Neural progenitor cell (in vitro differentiated cells): ENCODE data around the gene NUP58. TPM values are rescaled to one million over a fixed set of nuclear protein-coding genes. Genes with fewer than 3 reads are reported as not detected.
"Not testable (repeated sequence)": the region's sequence is repeated elsewhere in the genome, so short reads cannot be mapped to it uniquely, and the experiment has no call there.

Source experiments
- DNase-seq: peaks from one replicate; pipeline ENCODE4 v3.0.0-alpha.2; 2016; ENCODE audit warnings: low spot score
- H2AFZ ChIP-seq: fragments of 200-600 bp; sonication (generic); replicated peaks from 2 replicates; pipeline ENCODE4 v1.6.1; 2016; ENCODE audit warnings: antibody characterized with exemption
- H3F3A ChIP-seq: fragments of 200-600 bp; sonication (generic); 2 replicates; pipeline ENCODE4 v1.6.1; 2016; ENCODE audit warnings: antibody characterized with exemption, low read depth
- H3K27ac ChIP-seq: fragments of 200-600 bp; sonication (generic); 2 replicates; pipeline ENCODE4 v1.5.1; 2016; ENCODE audit warnings: mild to moderate bottlenecking
- H3K27me3 ChIP-seq: fragments of 200-600 bp; sonication (generic); 2 replicates; pipeline ENCODE4 v1.6.1; 2016; ENCODE audit warnings: mild to moderate bottlenecking, moderate library complexity
- H3K36me3 ChIP-seq: fragments of 200-600 bp; sonication (generic); 2 replicates; pipeline ENCODE4 v1.5.1; 2016
- H3K4me1 ChIP-seq: fragments of 200-600 bp; sonication (generic); 2 replicates; pipeline ENCODE4 v1.6.1; 2016; ENCODE audit warnings: mixed run types
- H3K4me2 ChIP-seq: fragments of 200-600 bp; sonication (generic); 2 replicates; pipeline ENCODE4 v1.6.1; 2016
- H3K4me3 ChIP-seq: fragments of 200-600 bp; sonication (generic); 2 replicates; pipeline ENCODE4 v1.5.1; 2016
- H3K79me2 ChIP-seq: fragments of 200-600 bp; sonication (generic); 2 replicates; pipeline ENCODE4 v1.6.1; 2016; ENCODE audit warnings: low read depth
- H3K9ac ChIP-seq: fragments of 200-600 bp; sonication (generic); 2 replicates; pipeline ENCODE4 v1.6.1; 2016
- H3K9me3 ChIP-seq: fragments of 200-600 bp; sonication (generic); 2 replicates; pipeline ENCODE4 v1.5.1; 2016; ENCODE audit warnings: low read depth
- H4K20me1 ChIP-seq: fragments of 200-600 bp; sonication (generic); 2 replicates; pipeline ENCODE4 v1.6.1; 2016; ENCODE audit warnings: low read depth
- H3K27ac Mint-ChIP-seq: 3 replicates; pipeline ENCODE4 v1.8.0; 2021; ENCODE audit warnings: mixed read lengths
- H3K27me3 Mint-ChIP-seq: 2 replicates; pipeline ENCODE4 v1.8.0; 2022; ENCODE audit warnings: low read depth, mild to moderate bottlenecking, inconsistent platforms, moderate library complexity, mixed read lengths; ENCODE audit not compliant: insufficient read depth
- H3K36me3 Mint-ChIP-seq: 3 replicates; pipeline ENCODE4 v1.8.0; 2021; ENCODE audit warnings: mixed read lengths
- H3K4me1 Mint-ChIP-seq: 3 replicates; pipeline ENCODE4 v1.8.0; 2021; ENCODE audit warnings: mixed read lengths
- H3K4me3 Mint-ChIP-seq: 3 replicates; pipeline ENCODE4 v1.8.0; 2021; ENCODE audit warnings: mild to moderate bottlenecking, moderate library complexity, mixed read lengths
- H3K9me3 Mint-ChIP-seq: 3 replicates; pipeline ENCODE4 v1.8.0; 2020; ENCODE audit warnings: mixed read lengths
- CTCF ChIP-seq: fragments of 200-600 bp; sonication (generic); IDR thresholded peaks from 2 replicates; pipeline ENCODE4 v1.5.1; 2017; ENCODE audit warnings: antibody characterized with exemption, mild to moderate bottlenecking
- EZH2 ChIP-seq: fragments of 200-600 bp; sonication (generic); IDR thresholded peaks from 2 replicates; pipeline ENCODE4 v1.6.1; 2017; ENCODE audit warnings: antibody characterized with exemption, mild to moderate bottlenecking, moderate library complexity
- EZH2phosphoT487 ChIP-seq: fragments of 200-600 bp; sonication (generic); IDR thresholded peaks from 2 replicates; pipeline ENCODE4 v1.6.1; 2017; ENCODE audit warnings: antibody characterized with exemption
- total RNA-seq: library from RNA; depleted of rRNA; stranded (reverse); fragments of >200 nt; gene quantifications from 2 replicates; pipeline ENCODE4 v1.2.3, GENCODE V29; 2015; ENCODE audit warnings: low replicate concordance

The NUP58 gene
- total RNA-seq, 1 donor from 2014 or later = 138 TPM

GRCh38 chr13:25310891-25311290 lies 9.5 kb downstream of the NUP58 start:
- no peaks in the 10 kb centered on the region for H3F3A ChIP-seq
- H3K27me3 ChIP-seq = no peaks in the 10 kb centered on the region
- Mint-ChIP-seq H3K27me3 (no peaks in the 10 kb centered on the region), H3K4me1 (no peaks in the 10 kb centered on the region), H3K4me3 (no peak overlapping the region), H3K36me3 (peaks cover 28% of the 10 kb centered on the region), H3K27ac (no peak overlapping the region), H3K9me3 (no peaks in the 10 kb centered on the region)
- H3K4me3 ChIP-seq = no peak overlapping the region
- peaks cover 46% of the 10 kb centered on the region for H3K79me2 ChIP-seq
- no peak overlapping the region for H3K4me2 ChIP-seq
- H3K9ac ChIP-seq = no peak overlapping the region
- peaks cover 18% of the 10 kb centered on the region for H3K36me3 ChIP-seq
- TF ChIP-seq EZH2 = no peak
- TF ChIP-seq EZH2phosphoT487 = no peak
- TF ChIP-seq CTCF = no peak
- no peak for DNase-seq
- H2AFZ ChIP-seq = no peak overlapping the region
- peaks cover 25% of the 10 kb centered on the region for H4K20me1 ChIP-seq
- H3K27ac ChIP-seq = no peak overlapping the region
- H3K9me3 ChIP-seq = no peaks in the 10 kb centered on the region
- H3K4me1 ChIP-seq = no peaks in the 10 kb centered on the region

- not testable (repeated sequence) for H3K4me3 ChIP-seq, H3K27ac ChIP-seq, H3K9me3 ChIP-seq, H3K27ac Mint-ChIP-seq, DNase-seq, H2AFZ ChIP-seq, H3K4me1 Mint-ChIP-seq, H3F3A ChIP-seq, H3K27me3 Mint-ChIP-seq, H3K4me2 ChIP-seq, H3K9ac ChIP-seq, H3K4me3 Mint-ChIP-seq, H3K9me3 Mint-ChIP-seq, H3K27me3 ChIP-seq, H3K79me2 ChIP-seq, H3K4me1 ChIP-seq
- H4K20me1 ChIP-seq = peaks cover 24% of the 10 kb centered on the region
- peaks cover 15% of the 10 kb centered on the region for H3K36me3 Mint-ChIP-seq
- peaks cover 38% of the 10 kb centered on the region for H3K36me3 ChIP-seq
Observed at GRCh38 chr13:25318946-25319345, 17.5 kb downstream of the NUP58 start.

DNA sequence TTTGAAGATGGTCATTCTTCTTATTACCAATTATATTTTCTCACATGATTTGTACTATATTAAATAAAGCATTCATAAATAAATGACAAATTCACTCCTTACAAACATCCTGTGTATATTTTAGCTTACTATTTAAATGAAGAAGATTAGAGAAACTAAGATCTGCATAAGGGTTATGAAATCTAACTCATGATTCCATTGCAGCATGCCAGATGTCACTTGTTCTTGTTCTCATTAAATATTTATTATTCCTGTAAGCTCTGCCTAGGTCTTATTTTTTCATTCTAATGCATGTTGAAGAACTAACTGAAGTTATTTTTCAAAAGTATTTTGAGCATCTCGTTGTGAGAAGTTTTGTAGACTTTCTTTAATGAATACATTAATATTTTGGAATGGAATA lies 18.3 kb downstream of the NUP58 start:
- Histone ChIP-seq H3K4me1 (no peaks in the 10 kb centered on the region), H3K4me2 (no peak overlapping the region), H2AFZ (no peak overlapping the region), H3K9me3 (no peaks in the 10 kb centered on the region), H3K79me2 (peaks cover 8% of the 10 kb centered on the region), H3K36me3 (peaks cover 43% of the 10 kb centered on the region), H4K20me1 (peaks cover 24% of the 10 kb centered on the region), H3K27ac (no peak overlapping the region), H3K27me3 (no peaks in the 10 kb centered on the region), H3K9ac (no peak overlapping the region), H3K4me3 (no peak overlapping the region), H3F3A (no peaks in the 10 kb centered on the region)
- Mint-ChIP-seq H3K27ac (no peak overlapping the region), H3K4me1 (no peaks in the 10 kb centered on the region), H3K4me3 (no peak overlapping the region), H3K9me3 (no peaks in the 10 kb centered on the region), H3K36me3 (peaks cover 18% of the 10 kb centered on the region), H3K27me3 (no peaks in the 10 kb centered on the region)
- TF ChIP-seq EZH2phosphoT487 = no peak
- no peak for DNase-seq

GRCh38 chr13:25324100-25324499 lies 22.7 kb downstream of the NUP58 start:
- H3K4me1 Mint-ChIP-seq = no peaks in the 10 kb centered on the region
- no peaks in the 10 kb centered on the region for H3K27me3 ChIP-seq
- no peak overlapping the region for H3K27ac ChIP-seq
- TF ChIP-seq EZH2 (no peak), CTCF (no peak), EZH2phosphoT487 (no peak)
- peaks cover 12% of the 10 kb centered on the region for H3K36me3 Mint-ChIP-seq
- H3K9ac ChIP-seq = no peak overlapping the region
- peaks cover 49% of the 10 kb centered on the region for H3K36me3 ChIP-seq
- no peaks in the 10 kb centered on the region for H3K4me1 ChIP-seq
- no peak overlapping the region for H3K4me3 Mint-ChIP-seq
- no peak overlapping the region for H3K4me2 ChIP-seq
- no peaks in the 10 kb centered on the region for H3F3A ChIP-seq
- H4K20me1 ChIP-seq = no peaks in the 10 kb centered on the region
- no peak overlapping the region for H3K27ac Mint-ChIP-seq
- H3K27me3 Mint-ChIP-seq = no peaks in the 10 kb centered on the region
- H3K79me2 ChIP-seq = no peaks in the 10 kb centered on the region
- H3K4me3 ChIP-seq = no peak overlapping the region
- no peaks in the 10 kb centered on the region for H3K9me3 ChIP-seq
- DNase-seq = no peak
- no peak overlapping the region for H2AFZ ChIP-seq
- no peaks in the 10 kb centered on the region for H3K9me3 Mint-ChIP-seq
